Esophagus squamous epithelium (tissue), 4 donors: ENCODE measurements around the gene TSHZ2.

Experiments
- POLR2A ChIP-seq, 4 donors: fragments of 450-650 bp; IDR thresholded peaks; one replicate each; pipeline ENCODE4 v1.6.1; 2017; ENCODE audit warnings: antibody characterized with exemption in 4 of 4, mild to moderate bottlenecking in 4 of 4, moderate library complexity in 3 of 4
- TF ChIP-seq, protein P1 (sequence below), 6 experiments: fragments of 450-650 bp in 4 of 6; fragments of 200-600 bp in 2 of 6; sonication (generic) in 2 of 6; IDR thresholded peaks; one replicate each; pipeline ENCODE4 v1.5.1; 2016 to 2019; ENCODE audit warnings: antibody characterized with exemption in 6 of 6, mild to moderate bottlenecking in 4 of 6, moderate library complexity in 4 of 6

DNA sequence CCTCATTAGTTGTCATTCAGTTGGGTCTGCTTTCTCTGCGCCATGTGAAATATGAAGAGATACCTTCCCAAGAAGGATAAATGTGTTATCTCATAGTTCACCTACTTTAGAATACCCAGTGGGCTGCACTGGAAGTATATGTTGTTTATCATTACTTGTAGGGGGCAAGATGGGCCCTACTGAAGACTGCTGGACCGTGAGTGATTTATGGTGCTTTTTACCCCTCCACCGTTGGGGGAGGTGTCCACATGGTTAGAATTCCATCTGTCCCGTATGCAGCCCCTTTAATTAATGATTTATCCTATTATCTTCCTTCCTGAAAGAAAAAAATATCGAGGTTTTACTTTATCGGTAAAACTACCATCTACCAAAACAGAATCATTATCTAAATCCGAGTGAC is 97.0 kb downstream of the TSHZ2 start:
- TF ChIP-seq, protein P1, sequence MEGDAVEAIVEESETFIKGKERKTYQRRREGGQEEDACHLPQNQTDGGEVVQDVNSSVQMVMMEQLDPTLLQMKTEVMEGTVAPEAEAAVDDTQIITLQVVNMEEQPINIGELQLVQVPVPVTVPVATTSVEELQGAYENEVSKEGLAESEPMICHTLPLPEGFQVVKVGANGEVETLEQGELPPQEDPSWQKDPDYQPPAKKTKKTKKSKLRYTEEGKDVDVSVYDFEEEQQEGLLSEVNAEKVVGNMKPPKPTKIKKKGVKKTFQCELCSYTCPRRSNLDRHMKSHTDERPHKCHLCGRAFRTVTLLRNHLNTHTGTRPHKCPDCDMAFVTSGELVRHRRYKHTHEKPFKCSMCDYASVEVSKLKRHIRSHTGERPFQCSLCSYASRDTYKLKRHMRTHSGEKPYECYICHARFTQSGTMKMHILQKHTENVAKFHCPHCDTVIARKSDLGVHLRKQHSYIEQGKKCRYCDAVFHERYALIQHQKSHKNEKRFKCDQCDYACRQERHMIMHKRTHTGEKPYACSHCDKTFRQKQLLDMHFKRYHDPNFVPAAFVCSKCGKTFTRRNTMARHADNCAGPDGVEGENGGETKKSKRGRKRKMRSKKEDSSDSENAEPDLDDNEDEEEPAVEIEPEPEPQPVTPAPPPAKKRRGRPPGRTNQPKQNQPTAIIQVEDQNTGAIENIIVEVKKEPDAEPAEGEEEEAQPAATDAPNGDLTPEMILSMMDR (IDR thresholded peaks at IDR 0.05): no peak
- TF ChIP-seq POLR2A (IDR thresholded peaks at IDR 0.05): no peak
